Neuronal stem cell (in vitro differentiated cells): Measurements from ENCODE around the gene DHRS1.

ENCODE experiments used
- DNase-seq: peaks from one replicate; pipeline ENCODE4 v3.0.0-alpha.2; 2013; ENCODE audit warnings: low spot score
- H2AFZ ChIP-seq: one replicate; pipeline ENCODE4 v1.6.1; 2013; ENCODE audit warnings: mild to moderate bottlenecking, low read length, inconsistent platforms
- H2AK5ac ChIP-seq: 2 replicates; pipeline ENCODE4 v1.6.1; 2013; ENCODE audit warnings: low read depth, mild to moderate bottlenecking, inconsistent platforms, low read length, moderate library complexity, mixed read lengths
- H2BK120ac ChIP-seq: 2 replicates; pipeline ENCODE4 v1.6.1; 2013; ENCODE audit warnings: low read depth, mild to moderate bottlenecking, inconsistent platforms, low read length, moderate library complexity, mixed read lengths
- H2BK12ac ChIP-seq: one replicate; pipeline ENCODE4 v1.6.1; 2013; ENCODE audit warnings: low read length, inconsistent platforms
- H2BK15ac ChIP-seq: 2 replicates; pipeline ENCODE4 v1.6.1; 2013; ENCODE audit warnings: mild to moderate bottlenecking, low read length, inconsistent platforms, mixed read lengths
- H2BK5ac ChIP-seq: one replicate; pipeline ENCODE4 v1.6.1; 2013; ENCODE audit warnings: inconsistent platforms, mild to moderate bottlenecking, low read length, moderate library complexity
- H3K14ac ChIP-seq: one replicate; pipeline ENCODE4 v1.6.1; 2013; ENCODE audit warnings: low read length, inconsistent platforms
- H3K18ac ChIP-seq: 2 replicates; pipeline ENCODE4 v1.6.1; 2013; ENCODE audit warnings: low read length, inconsistent platforms
- H3K23ac ChIP-seq: 2 replicates; pipeline ENCODE4 v1.6.1; 2013; ENCODE audit warnings: low read depth, mild to moderate bottlenecking, mixed read lengths, low read length, inconsistent platforms; ENCODE audit not compliant: poor library complexity
- H3K27ac ChIP-seq: replicated peaks from 3 replicates; pipeline ENCODE4 v1.5.1; 2013; ENCODE audit warnings: low read length, inconsistent platforms
- H3K27me3 ChIP-seq, 3 experiments: 2 replicates each; pipeline ENCODE4 v1.6.1; 2013; ENCODE audit warnings: low read length in 3 of 3, mild to moderate bottlenecking in 2 of 3, inconsistent platforms in 1 of 3, low read depth in 1 of 3, mixed read lengths in 1 of 3, moderate library complexity in 1 of 3; ENCODE audit not compliant: control insufficient read depth in 3 of 3, insufficient read depth in 3 of 3
- H3K36me3 ChIP-seq, 2 donors: replicated peaks in 1 of 2; 2 replicates each; pipeline ENCODE4 v1.6.1; 2013; ENCODE audit warnings: low read length in 2 of 2; ENCODE audit not compliant: control insufficient read depth in 2 of 2, insufficient read depth in 2 of 2
- H3K4ac ChIP-seq: 2 replicates; pipeline ENCODE4 v1.6.1; 2013; ENCODE audit warnings: inconsistent platforms, mild to moderate bottlenecking, low read length, moderate library complexity
- H3K4me1 ChIP-seq, 2 donors: 1 replicate in 1 of 2; 2 replicates in 1 of 2; pipeline ENCODE4 v1.6.1; 2013; ENCODE audit warnings: low read length in 2 of 2, low read depth in 1 of 2; ENCODE audit not compliant: control insufficient read depth in 2 of 2, insufficient read depth in 1 of 2
- H3K4me2 ChIP-seq: one replicate; pipeline ENCODE4 v1.6.1; 2013; ENCODE audit warnings: mild to moderate bottlenecking, low read length, inconsistent platforms; ENCODE audit not compliant: insufficient read depth, poor library complexity, severe bottlenecking
- H3K4me3 ChIP-seq, 2 donors: 2 replicates each; pipeline ENCODE4 v1.5.1; 2013; ENCODE audit warnings: low read length in 2 of 2, mild to moderate bottlenecking in 2 of 2, inconsistent platforms in 1 of 2, moderate library complexity in 1 of 2
- H3K79me1 ChIP-seq: one replicate; pipeline ENCODE4 v1.6.1; 2013; ENCODE audit warnings: low read depth, mild to moderate bottlenecking, inconsistent platforms, low read length, moderate library complexity
- H3K9ac ChIP-seq: one replicate; pipeline ENCODE4 v1.6.1; 2013; ENCODE audit warnings: mild to moderate bottlenecking, low read depth, low read length, inconsistent platforms; ENCODE audit not compliant: poor library complexity
- H3K9me3 ChIP-seq, 2 donors: replicated peaks in 1 of 2; 2 replicates each; pipeline versions ENCODE3 to v1.6.1; 2013; ENCODE audit warnings: low read length in 2 of 2, mild to moderate bottlenecking in 2 of 2, inconsistent platforms in 1 of 2, low read depth in 1 of 2, mixed read lengths in 1 of 2, moderate library complexity in 1 of 2; ENCODE audit not compliant: control insufficient read depth in 2 of 2, insufficient read depth in 1 of 2
- H4K8ac ChIP-seq: one replicate; pipeline ENCODE4 v1.6.1; 2013; ENCODE audit warnings: low read depth, mild to moderate bottlenecking, inconsistent platforms, low read length, moderate library complexity
- H4K91ac ChIP-seq: one replicate; pipeline ENCODE4 v1.6.1; 2013; ENCODE audit warnings: low read length, low read depth, mild to moderate bottlenecking, inconsistent platforms; ENCODE audit not compliant: poor library complexity
- WGBS, 2 donors: extraction: QIAGEN DNeasy Blood & Tissue Kit; methylation state at CpG; one replicate each; pipeline ENCODE4 v1.1.7; 2013; ENCODE audit warnings: missing lambda C conversion rate in 2 of 2, mixed read lengths in 1 of 2; ENCODE audit not compliant: insufficient read length in 2 of 2, insufficient replicate concordance in 1 of 2; ENCODE audit errors: extremely low coverage in 2 of 2; 5-methylcytosine and 5-hydroxymethylcytosine counted together

DHRS1 gene

GRCh38 chr14:24273422-24273998, 26.1 kb downstream of the DHRS1 start:
- no peak overlapping the region for H2AFZ ChIP-seq
- no peak overlapping the region for H4K91ac ChIP-seq
- H3K23ac ChIP-seq: no peak overlapping the region
- no peak overlapping the region for H3K9ac ChIP-seq
- no peak overlapping the region for H2BK15ac ChIP-seq
- H3K4me1 ChIP-seq: peaks cover 4 to 6% of the 10 kb centered on the region in 2 donors
- no peaks in the 10 kb centered on the region for H3K27me3 ChIP-seq
- no peaks in the 10 kb centered on the region for H3K79me1 ChIP-seq
- no peak overlapping the region for H2BK120ac ChIP-seq
- H3K9me3 ChIP-seq: peaks cover 0 to 1% of the 10 kb centered on the region in 2 donors
- H3K4ac ChIP-seq: no peak overlapping the region
- WGBS, 2 donors: no CpG with 5 or more reads among the region's 3 CpGs
- no peak overlapping the region for H3K27ac ChIP-seq
- no peak overlapping the region for H2BK12ac ChIP-seq
- no peak for DNase-seq
- no peak overlapping the region for H2AK5ac ChIP-seq
- no peak overlapping the region for H3K4me3 ChIP-seq
- no peak overlapping the region for H2BK5ac ChIP-seq
- peaks cover 0 to 4% of the 10 kb centered on the region in 2 donors for H3K36me3 ChIP-seq
- H3K4me2 ChIP-seq: no peak overlapping the region
- no peak overlapping the region for H3K14ac ChIP-seq
- no peak overlapping the region for H4K8ac ChIP-seq
- no peak overlapping the region for H3K18ac ChIP-seq

GRCh38 chr14:24272467-24272866, 27.1 kb downstream of the DHRS1 start:
- Histone ChIP-seq H4K91ac (no peak overlapping the region), H3K79me1 (no peaks in the 10 kb centered on the region), H2AK5ac (no peak overlapping the region), H3K36me3 (peaks cover 0 to 6% of the 10 kb centered on the region in 2 donors), H2BK15ac (no peak overlapping the region), H3K14ac (no peak overlapping the region), H3K4me3 (no peak overlapping the region), H3K4me2 (no peak overlapping the region), H2BK12ac (no peak overlapping the region), H2BK5ac (no peak overlapping the region), H4K8ac (no peak overlapping the region), H3K4ac (no peak overlapping the region), H3K18ac (no peak overlapping the region), H3K27me3 (no peaks in the 10 kb centered on the region), H3K9me3 (peaks cover 0 to 1% of the 10 kb centered on the region in 2 donors), H3K27ac (no peak overlapping the region), H2AFZ (no peak overlapping the region), H3K4me1 (peaks cover 4 to 6% of the 10 kb centered on the region in 2 donors), H3K23ac (no peak overlapping the region), H3K9ac (no peak overlapping the region), H2BK120ac (no peak overlapping the region)
- no peak for DNase-seq
- WGBS, 2 donors: no CpG with 5 or more reads among the region's 2 CpGs

- H3K36me3 ChIP-seq: peaks cover 2 to 10% of the 10 kb centered on the region in 2 donors
- peaks cover 0 to 1% of the 10 kb centered on the region in 2 donors for H3K9me3 ChIP-seq
- H3K4me3 ChIP-seq: peak overlapping the region; percentile 71 to 93
- no peak overlapping the region for H3K4me2 ChIP-seq
- peak overlapping the region; percentile 67 for H3K18ac ChIP-seq
- peak overlapping the region; percentile 87 for H3K9ac ChIP-seq
- no peak overlapping the region for H3K4ac ChIP-seq
- WGBS, 2 donors: no CpG with 5 or more reads among the region's 3 CpGs
- H2BK12ac ChIP-seq: no peak overlapping the region
- H2AK5ac ChIP-seq: peak overlapping the region; percentile 10
- no peak for DNase-seq
- H2AFZ ChIP-seq: peak overlapping the region; percentile 93
- no peak overlapping the region for H2BK5ac ChIP-seq
- H3K27me3 ChIP-seq: no peaks in the 10 kb centered on the region
- no peak overlapping the region for H2BK15ac ChIP-seq
- peaks cover 4 to 6% of the 10 kb centered on the region in 2 donors for H3K4me1 ChIP-seq
- H3K79me1 ChIP-seq: no peaks in the 10 kb centered on the region
- H4K8ac ChIP-seq: no peak overlapping the region
- H2BK120ac ChIP-seq: no peak overlapping the region
- H3K14ac ChIP-seq: no peak overlapping the region
- H4K91ac ChIP-seq: no peak overlapping the region
- no peak overlapping the region for H3K27ac ChIP-seq
- H3K23ac ChIP-seq: peak overlapping the region; percentile 77
Measured at GRCh38 chr14:24271834-24272263, 27.7 kb downstream of the DHRS1 start.

GRCh38 chr14:24271134-24271833, 28.3 kb downstream of the DHRS1 start, which contains the start of gene RABGGTA:
RABGGTA (minus strand) TSS chr14:24271597; CDS start chr14:24271115, 482 bp downstream.
- H3K27me3 ChIP-seq: no peaks in the 10 kb centered on the region
- H3K27ac ChIP-seq: peak within 1 kb of the TSS; percentile 90
- H2BK15ac ChIP-seq: no peak within 1 kb of the TSS
- peaks cover 4 to 6% of the 10 kb centered on the region in 2 donors for H3K4me1 ChIP-seq
- H3K18ac ChIP-seq: peak within 1 kb of the TSS; percentile 99
- no peak within 1 kb of the TSS for H3K14ac ChIP-seq
- no peak within 1 kb of the TSS for H4K91ac ChIP-seq
- H2BK120ac ChIP-seq: peak within 1 kb of the TSS; percentile 88
- peak within 1 kb of the TSS; percentile 91 for H3K9ac ChIP-seq
- peaks cover 0 to 1% of the 10 kb centered on the region in 2 donors for H3K9me3 ChIP-seq
- peak within 1 kb of the TSS; percentile 77 for H3K23ac ChIP-seq
- peak; percentile 90 for DNase-seq
- no peak within 1 kb of the TSS for H3K4ac ChIP-seq
- no CpG with 5 or more reads among the region's 61 CpGs for WGBS, 2 donors
- H2AK5ac ChIP-seq: peak within 1 kb of the TSS; percentile 10
- no peak within 1 kb of the TSS for H4K8ac ChIP-seq
- H2BK12ac ChIP-seq: no peak within 1 kb of the TSS
- peak within 1 kb of the TSS; percentile 68 for H3K4me2 ChIP-seq
- H2AFZ ChIP-seq: peak within 1 kb of the TSS; percentile 93
- no peaks in the 10 kb centered on the region for H3K79me1 ChIP-seq
- peaks cover 6 to 15% of the 10 kb centered on the region in 2 donors for H3K36me3 ChIP-seq
- peak within 1 kb of the TSS; percentile 88 for H2BK5ac ChIP-seq
- peak within 1 kb of the TSS; percentile 71 to 93 for H3K4me3 ChIP-seq
